AML-193 (cell line): ENCODE measurements around the gene RPS8.
"Not testable (repeated sequence)": the region's sequence is repeated elsewhere in the genome, so short reads cannot be mapped to it uniquely, and the experiment has no call there.

Experiments
- DNase-seq, 2 experiments: peaks; one replicate each; lab custom pipeline; 2025; lab: John Stamatoyannopoulos, UW

RPS8 gene

GRCh38 chr1:44780583-44781121 lies 5.3 kb downstream of the RPS8 start:
- no peak for DNase-seq

GRCh38 chr1:44783697-44784093 lies 8.4 kb downstream of the RPS8 start:
- DNase-seq, result no peak

GRCh38 chr1:44784094-44785028 lies 9.0 kb downstream of the RPS8 start:
- no peak for DNase-seq

- DNase-seq, result no peak
Measured at GRCh38 chr1:44785029-44785380, 9.7 kb downstream of the RPS8 start.

DNA sequence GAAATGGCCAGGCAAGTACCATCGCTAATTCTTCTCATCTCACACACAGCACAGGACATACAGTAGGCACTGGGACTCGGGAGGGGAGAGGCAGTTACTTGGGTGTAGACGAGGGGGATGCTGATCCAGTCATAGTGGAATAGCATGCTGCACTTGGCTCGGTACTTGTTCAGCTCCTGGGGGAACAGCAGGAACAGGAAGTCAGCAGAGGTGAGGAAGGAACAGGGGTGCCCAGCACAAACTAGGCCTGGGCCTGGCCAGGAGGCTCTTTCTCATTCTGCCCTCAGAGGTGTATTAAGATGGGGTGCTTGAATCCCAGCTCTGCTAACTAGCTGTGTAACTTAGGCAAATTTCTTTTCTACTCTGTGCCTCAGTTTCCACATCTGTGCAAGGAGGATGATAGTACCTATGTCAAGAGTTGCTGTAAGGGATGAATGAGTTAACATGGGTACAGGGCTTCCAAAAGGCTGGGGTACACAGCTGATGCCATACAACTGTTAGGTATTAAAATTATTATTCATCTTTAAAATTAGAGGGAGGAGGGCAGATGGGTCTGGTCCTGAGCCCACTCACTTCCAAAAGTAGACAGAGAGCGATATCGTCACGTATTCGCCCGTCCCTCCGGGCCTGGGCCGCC lies 10.3 kb downstream of the RPS8 start:
- DNase-seq, result no peak

GRCh38 chr1:44786138-44786840 lies 10.9 kb downstream of the RPS8 start:
- DNase-seq, result no peak

- no peak for DNase-seq
Measured at GRCh38 chr1:44786841-44787426, 11.6 kb downstream of the RPS8 start.

- DNase-seq, result no peak
Measured at GRCh38 chr1:44787506-44787905, 12.2 kb downstream of the RPS8 start.

DNA sequence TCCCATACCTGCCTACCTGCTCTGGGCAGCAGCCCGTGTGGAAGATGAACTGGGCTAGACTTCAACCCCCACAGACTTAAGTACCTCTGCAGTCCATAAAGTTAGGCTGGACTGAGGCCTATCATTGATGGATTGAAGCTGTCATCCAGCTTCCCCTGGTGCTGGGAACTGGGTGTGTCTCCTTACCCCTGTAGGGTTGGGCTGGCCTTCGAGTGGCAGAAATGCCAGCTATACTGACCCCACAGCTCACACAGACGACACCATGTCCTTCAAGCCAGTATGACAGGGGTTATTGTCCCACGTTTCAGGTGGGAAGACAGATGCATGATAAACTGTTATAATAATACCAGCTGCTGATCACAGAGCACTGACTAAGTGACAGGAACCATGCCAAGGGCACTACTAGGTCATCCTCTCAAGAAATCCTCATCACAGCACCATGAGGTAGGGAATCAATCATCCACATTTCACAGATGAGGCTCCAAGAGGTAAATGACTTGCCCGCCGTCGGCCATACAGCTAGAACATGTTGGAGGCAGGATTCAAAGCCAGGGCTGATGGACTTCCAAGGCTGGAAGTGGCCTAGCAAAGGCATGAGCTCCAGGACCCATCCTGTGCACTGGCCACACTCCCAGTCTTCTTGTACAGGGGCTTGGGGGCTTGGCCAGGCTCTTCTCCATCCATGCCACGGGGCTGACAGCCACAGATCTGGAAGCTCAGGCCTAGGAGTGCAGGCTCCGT lies 12.9 kb downstream of the RPS8 start, which contains the start of gene BEST4:
TSS of gene BEST4 (minus strand) at position 51 of the 741 bp plus-strand sequence. CDS start 465 bp downstream, outside the sequence.
- no peak for DNase-seq

DNA sequence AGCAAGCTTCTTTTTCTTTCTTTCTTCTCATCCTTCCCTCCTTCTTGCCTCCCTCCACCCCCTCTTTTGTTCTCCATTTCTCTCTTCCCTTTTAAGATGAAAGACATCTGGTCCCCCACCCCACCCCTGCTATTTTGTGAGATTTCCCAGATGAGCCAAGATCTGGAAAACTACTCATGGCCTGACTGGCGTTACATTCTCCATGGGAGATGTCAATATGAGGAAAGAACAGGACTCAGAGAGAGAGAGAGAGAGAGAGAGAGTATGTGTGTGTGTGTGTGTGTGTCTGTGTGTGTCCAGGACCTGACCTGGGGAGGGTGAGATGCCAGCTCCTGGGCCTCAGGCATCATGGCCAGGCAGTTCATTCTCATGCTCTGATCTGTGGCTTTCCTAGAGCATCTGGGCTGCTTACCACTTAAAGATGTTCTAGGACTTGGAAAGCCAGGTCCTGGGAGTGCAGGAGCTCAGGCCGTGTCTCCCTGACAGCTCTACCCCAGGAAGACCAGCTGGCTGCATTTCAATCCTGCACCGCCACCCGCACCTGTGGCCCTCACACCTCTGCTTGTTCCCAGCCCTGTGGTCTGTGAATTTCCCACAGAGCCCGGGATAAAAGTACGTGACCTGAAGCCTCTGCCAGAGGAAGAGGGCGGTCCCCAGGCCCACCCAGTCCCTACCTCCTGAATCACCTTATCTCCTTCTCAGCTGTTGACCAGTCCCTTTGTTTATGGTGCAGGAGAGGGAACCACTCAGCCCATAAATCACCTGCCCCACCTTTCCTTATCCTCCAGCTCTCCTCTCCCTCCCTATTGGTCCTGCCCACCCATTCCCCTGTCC lies 15.8 kb downstream of the RPS8 start:
- no peak for DNase-seq

GRCh38 chr1:44792736-44793502 lies 17.6 kb downstream of the RPS8 start:
- no peak for DNase-seq

GRCh38 chr1:44797886-44798285 lies 22.5 kb downstream of the RPS8 start:
- not testable (repeated sequence) for DNase-seq

- no peak for DNase-seq
Measured at GRCh38 chr1:44798481-44799365, 23.4 kb downstream of the RPS8 start.

GRCh38 chr1:44799770-44800584 lies 24.6 kb downstream of the RPS8 start, which contains the start of gene PLK3:
TSS of gene PLK3 (plus strand) at chr1:44800377. CDS start at chr1:44800464, 87 bp downstream.
- DNase-seq, result peak; percentile 89 to 91

- DNase-seq, result no peak
Measured at GRCh38 chr1:44801491-44802305, 26.4 kb downstream of the RPS8 start.

DNA sequence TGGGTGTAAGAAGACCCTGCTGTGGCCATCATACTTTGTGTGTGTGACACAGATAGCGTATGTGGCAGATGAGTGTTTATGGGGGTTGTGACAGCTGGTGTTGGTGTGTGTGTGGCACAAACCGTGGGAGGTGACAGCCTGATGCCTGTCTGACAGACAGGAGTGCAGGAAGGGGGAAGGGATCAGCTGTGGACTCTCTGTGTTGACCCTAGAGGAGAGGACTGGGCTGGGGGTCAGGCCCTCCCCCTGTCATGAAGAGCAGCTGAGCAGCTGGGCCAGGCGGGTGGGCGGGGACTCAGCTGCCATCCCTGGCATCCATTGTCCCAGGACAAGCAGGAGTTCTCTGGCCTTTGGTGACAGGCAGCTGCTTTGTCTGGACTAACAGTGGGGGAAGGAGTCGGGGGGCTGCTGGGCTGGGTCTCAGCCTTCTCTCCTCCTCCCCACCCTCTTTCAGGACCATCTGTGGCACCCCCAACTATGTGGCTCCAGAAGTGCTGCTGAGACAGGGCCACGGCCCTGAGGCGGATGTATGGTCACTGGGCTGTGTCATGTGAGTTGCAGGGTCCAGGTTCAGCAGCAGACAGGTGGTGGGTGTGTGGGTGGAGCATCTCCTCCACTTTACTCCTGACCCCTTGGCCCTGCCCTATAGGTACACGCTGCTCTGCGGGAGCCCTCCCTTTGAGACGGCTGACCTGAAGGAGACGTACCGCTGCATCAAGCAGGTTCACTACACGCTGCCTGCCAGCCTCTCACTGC lies 27.1 kb downstream of the RPS8 start:
- no peak for DNase-seq
